ENCODE data around the gene WEE2. TPM values are rescaled to one million over a fixed set of nuclear protein-coding genes. Genes with fewer than 3 reads are reported as not detected.

WEE2 gene
- total RNA-seq, 1 experiment from 2014 or later, result 0.04 TPM

DNA sequence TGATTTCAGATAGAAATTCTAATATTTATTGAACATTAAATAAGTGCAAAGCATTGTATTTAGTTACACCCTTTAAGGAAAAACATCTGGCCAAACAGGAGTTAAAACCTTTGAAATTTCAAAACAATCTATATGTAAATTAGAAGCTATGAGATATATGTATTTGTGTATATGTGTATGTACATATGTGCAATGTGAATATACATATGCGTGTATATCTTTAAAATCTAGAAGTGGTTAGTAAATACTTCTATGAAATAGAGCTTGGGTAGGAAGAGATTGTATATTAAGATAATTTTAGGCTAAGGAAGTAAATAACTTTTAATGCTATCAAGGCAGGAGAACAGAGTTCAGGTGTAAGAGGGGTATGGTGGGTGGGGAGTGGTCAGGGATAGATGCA lies 9.3 kb downstream of the WEE2 start:
- ChIA-PET CTCF (interaction anchor here (2.2 to 4.4 kb wide), 2 partner anchors 20 to 63 kb away, joined by 6 to 26 read pairs; partner anchors contain the start of gene SSBP1), POLR2A (no interaction called here)
- H3K36me3 Mint-ChIP-seq, result no peaks in the 10 kb centered on the region
- ATAC-seq (no peak), DNase-seq (ENCODE audit: low spot score) (no peak)
- H3K27me3 Mint-ChIP-seq (ENCODE audit: low read depth), result no peaks in the 10 kb centered on the region
- H3K4me3 Mint-ChIP-seq, result no peak overlapping the region
- H3K27ac Mint-ChIP-seq, result no peak overlapping the region
- H3K4me1 Mint-ChIP-seq, result peaks cover 25% of the 10 kb centered on the region
- no peaks in the 10 kb centered on the region for H3K9me3 Mint-ChIP-seq
- no peak for TF ChIP-seq RELA (CRISPR knock-in tag; IDR thresholded peaks at IDR 0.05; ENCODE audit: borderline replicate concordance)
- TF ChIP-seq FOXK1 (CRISPR knock-in tag; IDR thresholded peaks at IDR 0.05), result no peak
- no peak for TF ChIP-seq CBFB (CRISPR knock-in tag; IDR thresholded peaks at IDR 0.05; ENCODE audit: low read depth)
- TF ChIP-seq ZNF416 (CRISPR knock-in tag; IDR thresholded peaks at IDR 0.05), result no peak
- TF ChIP-seq, protein P1, sequence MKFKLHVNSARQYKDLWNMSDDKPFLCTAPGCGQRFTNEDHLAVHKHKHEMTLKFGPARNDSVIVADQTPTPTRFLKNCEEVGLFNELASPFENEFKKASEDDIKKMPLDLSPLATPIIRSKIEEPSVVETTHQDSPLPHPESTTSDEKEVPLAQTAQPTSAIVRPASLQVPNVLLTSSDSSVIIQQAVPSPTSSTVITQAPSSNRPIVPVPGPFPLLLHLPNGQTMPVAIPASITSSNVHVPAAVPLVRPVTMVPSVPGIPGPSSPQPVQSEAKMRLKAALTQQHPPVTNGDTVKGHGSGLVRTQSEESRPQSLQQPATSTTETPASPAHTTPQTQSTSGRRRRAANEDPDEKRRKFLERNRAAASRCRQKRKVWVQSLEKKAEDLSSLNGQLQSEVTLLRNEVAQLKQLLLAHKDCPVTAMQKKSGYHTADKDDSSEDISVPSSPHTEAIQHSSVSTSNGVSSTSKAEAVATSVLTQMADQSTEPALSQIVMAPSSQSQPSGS (CRISPR knock-in tag; IDR thresholded peaks at IDR 0.05; ENCODE audit: borderline replicate concordance, low read depth), result no peak
- no peak for TF ChIP-seq NFE2L1 (CRISPR knock-in tag; IDR thresholded peaks at IDR 0.05)
- TF ChIP-seq, protein P2, sequence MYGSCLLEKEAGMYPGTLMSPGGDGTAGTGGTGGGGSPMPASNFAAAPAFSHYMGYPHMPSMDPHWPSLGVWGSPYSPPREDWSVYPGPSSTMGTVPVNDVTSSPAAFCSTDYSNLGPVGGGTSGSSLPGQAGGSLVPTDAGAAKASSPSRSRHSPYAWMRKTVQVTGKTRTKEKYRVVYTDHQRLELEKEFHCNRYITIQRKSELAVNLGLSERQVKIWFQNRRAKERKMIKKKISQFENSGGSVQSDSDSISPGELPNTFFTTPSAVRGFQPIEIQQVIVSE (CRISPR knock-in tag; IDR thresholded peaks at IDR 0.05; ENCODE audit: borderline replicate concordance), result no peak
- TF ChIP-seq, protein P3, sequence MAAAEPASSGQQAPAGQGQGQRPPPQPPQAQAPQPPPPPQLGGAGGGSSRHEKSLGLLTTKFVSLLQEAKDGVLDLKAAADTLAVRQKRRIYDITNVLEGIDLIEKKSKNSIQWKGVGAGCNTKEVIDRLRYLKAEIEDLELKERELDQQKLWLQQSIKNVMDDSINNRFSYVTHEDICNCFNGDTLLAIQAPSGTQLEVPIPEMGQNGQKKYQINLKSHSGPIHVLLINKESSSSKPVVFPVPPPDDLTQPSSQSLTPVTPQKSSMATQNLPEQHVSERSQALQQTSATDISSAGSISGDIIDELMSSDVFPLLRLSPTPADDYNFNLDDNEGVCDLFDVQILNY (CRISPR knock-in tag; IDR thresholded peaks at IDR 0.05), result no peak
- no peak for TF ChIP-seq KAT7 (CRISPR knock-in tag; IDR thresholded peaks at IDR 0.05; ENCODE audit: borderline replicate concordance)
- no peak for TF ChIP-seq TP53 (CRISPR knock-in tag; IDR thresholded peaks at IDR 0.05)

DNA sequence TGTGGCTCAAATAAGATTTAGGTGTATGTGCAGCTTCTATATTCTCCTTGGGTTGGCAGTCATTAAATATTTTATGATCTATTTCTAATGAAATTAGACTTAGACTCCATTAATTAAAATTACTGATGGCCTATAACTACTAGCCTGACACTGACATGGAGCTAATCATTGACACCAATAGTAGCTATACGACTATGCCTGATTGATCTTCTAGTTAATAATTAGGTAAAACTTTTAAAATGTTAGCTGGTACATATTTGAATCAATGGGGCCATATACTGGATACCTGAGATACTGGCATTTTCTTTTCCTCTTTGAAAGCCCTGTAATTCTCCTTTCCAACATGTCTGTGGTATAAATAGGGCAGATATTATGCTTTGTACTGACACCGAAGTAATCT lies 14.4 kb downstream of the WEE2 start:
- H3K27ac Mint-ChIP-seq, result no peak overlapping the region
- peaks cover 13% of the 10 kb centered on the region for H3K4me1 Mint-ChIP-seq
- POLR2A ChIA-PET, result no interaction called here
- ATAC-seq (no peak), DNase-seq (ENCODE audit: low spot score) (no peak)
- peaks cover 3% of the 10 kb centered on the region; the same call in 1 of the 2 replicates for H3K27me3 Mint-ChIP-seq (ENCODE audit: low read depth)
- CTCF ChIA-PET, result interaction anchor here (1.2 to 3.3 kb wide), 2 partner anchors 15 to 63 kb away, joined by 3 to 11 read pairs; partner anchors contain the start of gene SSBP1
- no peaks in the 10 kb centered on the region for H3K36me3 Mint-ChIP-seq
- no peak for TF ChIP-seq ZNF263 (CRISPR knock-in tag; IDR thresholded peaks at IDR 0.05; ENCODE audit: low read depth)
- no peak overlapping the region for H3K4me3 Mint-ChIP-seq
- H3K9me3 Mint-ChIP-seq, result no peaks in the 10 kb centered on the region

DNA sequence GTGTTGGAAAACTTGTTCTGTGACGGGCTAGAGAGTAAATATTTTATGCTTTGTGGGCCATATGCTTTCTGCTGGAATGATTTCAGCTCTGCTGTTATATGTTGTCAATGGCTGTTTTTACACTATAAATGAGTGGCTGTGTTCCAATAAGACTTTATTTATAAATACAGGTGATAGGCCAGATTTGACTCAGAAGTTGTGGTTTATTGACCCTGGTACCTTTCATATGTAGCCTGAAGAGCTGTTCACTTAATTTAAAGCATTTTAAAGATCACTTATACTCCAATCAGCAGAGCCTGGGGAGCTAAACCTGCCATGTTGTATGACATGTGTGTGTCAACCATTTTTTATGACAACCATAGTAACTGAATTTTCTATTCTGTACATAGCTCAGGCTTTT lies 20.9 kb downstream of the WEE2 start:
- H3K27ac Mint-ChIP-seq, result no peak overlapping the region
- H3K4me1 Mint-ChIP-seq, result peaks cover 20% of the 10 kb centered on the region
- DNase-seq (ENCODE audit: low spot score) (no peak), ATAC-seq (no peak)
- ChIA-PET CTCF (interaction anchor here (2.0 kb wide), 1 partner anchor 9 kb away, joined by 7 read pairs; the partner anchor contains the start of gene SSBP1), POLR2A (no interaction called here)
- H3K4me3 Mint-ChIP-seq, result no peak overlapping the region
- TF ChIP-seq, protein P4, sequence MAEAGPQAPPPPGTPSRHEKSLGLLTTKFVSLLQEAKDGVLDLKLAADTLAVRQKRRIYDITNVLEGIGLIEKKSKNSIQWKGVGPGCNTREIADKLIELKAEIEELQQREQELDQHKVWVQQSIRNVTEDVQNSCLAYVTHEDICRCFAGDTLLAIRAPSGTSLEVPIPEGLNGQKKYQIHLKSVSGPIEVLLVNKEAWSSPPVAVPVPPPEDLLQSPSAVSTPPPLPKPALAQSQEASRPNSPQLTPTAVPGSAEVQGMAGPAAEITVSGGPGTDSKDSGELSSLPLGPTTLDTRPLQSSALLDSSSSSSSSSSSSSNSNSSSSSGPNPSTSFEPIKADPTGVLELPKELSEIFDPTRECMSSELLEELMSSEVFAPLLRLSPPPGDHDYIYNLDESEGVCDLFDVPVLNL (CRISPR knock-in tag; IDR thresholded peaks at IDR 0.05; ENCODE audit: borderline replicate concordance, low read depth), result no peak
- no peak for TF ChIP-seq PRRX2 (CRISPR knock-in tag; IDR thresholded peaks at IDR 0.05)
- TF ChIP-seq, protein P5, sequence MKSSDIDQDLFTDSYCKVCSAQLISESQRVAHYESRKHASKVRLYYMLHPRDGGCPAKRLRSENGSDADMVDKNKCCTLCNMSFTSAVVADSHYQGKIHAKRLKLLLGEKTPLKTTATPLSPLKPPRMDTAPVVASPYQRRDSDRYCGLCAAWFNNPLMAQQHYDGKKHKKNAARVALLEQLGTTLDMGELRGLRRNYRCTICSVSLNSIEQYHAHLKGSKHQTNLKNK (CRISPR knock-in tag; IDR thresholded peaks at IDR 0.05), result no peak
- no peaks in the 10 kb centered on the region for H3K9me3 Mint-ChIP-seq
- peaks cover 14% of the 10 kb centered on the region for H3K27me3 Mint-ChIP-seq (ENCODE audit: low read depth)
- no peaks in the 10 kb centered on the region for H3K36me3 Mint-ChIP-seq
